NCI-H748 treated with DMSO at 0.1 percent for 48 hours (cell line): Measurements from ENCODE around the gene ATRNL1.

ENCODE experiments used
- DNase-seq: peaks from one replicate; lab custom pipeline; 2025; lab: John Stamatoyannopoulos, UW

Gene ATRNL1

GRCh38 chr10:115992236-115992986 lies 899.2 kb downstream of the ATRNL1 start:
- DNase-seq, result no peak

- no peak for DNase-seq
These were observed 902.9 kb downstream of the ATRNL1 start for GRCh38 chr10:115996031-115996430.

GRCh38 chr10:115998301-115998700 lies 905.1 kb downstream of the ATRNL1 start:
- no peak for DNase-seq
